ENCODE results near the gene AGAP1.
A peak's percentile ranks its signal among the peaks of the same experiment; 100 is the strongest.
"Not testable (repeated sequence)": the region's sequence is repeated elsewhere in the genome, so short reads cannot be mapped to it uniquely, and the experiment has no call there.

The AGAP1 gene

GRCh38 chr2:235747786-235748091, 253.9 kb downstream of the AGAP1 start:
- DNase-seq: no peak

GRCh38 chr2:235749121-235749770, 255.4 kb downstream of the AGAP1 start:
- no peak for DNase-seq

GRCh38 chr2:235749771-235750160, 255.9 kb downstream of the AGAP1 start:
- no peak for DNase-seq

GRCh38 chr2:235752846-235753245, 259.0 kb downstream of the AGAP1 start:
- no peak for DNase-seq

- DNase-seq: no peak
Observed at GRCh38 chr2:235754357-235755207, 260.7 kb downstream of the AGAP1 start.

GRCh38 chr2:235756491-235756890, 262.6 kb downstream of the AGAP1 start:
- DNase-seq: no peak

GRCh38 chr2:235757212-235757611, 263.4 kb downstream of the AGAP1 start:
- no peak for DNase-seq

GRCh38 chr2:235757640-235758039, 263.8 kb downstream of the AGAP1 start:
- no peak for DNase-seq

GRCh38 chr2:235762832-235763598, 269.2 kb downstream of the AGAP1 start:
- no peak for DNase-seq

GRCh38 chr2:235763816-235764215, 270.0 kb downstream of the AGAP1 start:
- no peak for DNase-seq

GRCh38 chr2:235764478-235764877, 270.6 kb downstream of the AGAP1 start:
- not testable (repeated sequence) for DNase-seq

- DNase-seq: no peak
Observed at GRCh38 chr2:235765181-235765820, 271.5 kb downstream of the AGAP1 start.

GRCh38 chr2:235766278-235766677, 272.4 kb downstream of the AGAP1 start:
- peak; percentile 75 for DNase-seq

- DNase-seq: no peak
Observed at GRCh38 chr2:235768606-235769005, 274.8 kb downstream of the AGAP1 start.

- no peak for DNase-seq
Observed at GRCh38 chr2:235769046-235769445, 275.2 kb downstream of the AGAP1 start.

GRCh38 chr2:235770909-235771820, 277.3 kb downstream of the AGAP1 start:
- DNase-seq: no peak

- no peak for DNase-seq
Observed at GRCh38 chr2:235773188-235773928, 279.5 kb downstream of the AGAP1 start.

- no peak for DNase-seq
Observed at GRCh38 chr2:235774153-235774870, 280.5 kb downstream of the AGAP1 start.

- DNase-seq: no peak
Observed at GRCh38 chr2:235776531-235776930, 282.7 kb downstream of the AGAP1 start.

GRCh38 chr2:235779444-235779896, 285.6 kb downstream of the AGAP1 start:
- DNase-seq: peak; percentile 57

GRCh38 chr2:235780401-235780800, 286.6 kb downstream of the AGAP1 start:
- no peak for DNase-seq
